ENCODE data around the gene NDUFS5. TPM values are rescaled to one million over a fixed set of nuclear protein-coding genes. Genes with fewer than 3 reads are reported as not detected.
"Not testable (repeated sequence)": the region's sequence is repeated elsewhere in the genome, so short reads cannot be mapped to it uniquely, and the experiment has no call there.

The NDUFS5 gene
- total RNA-seq, 1 donor from 2014 or later: 162 TPM

GRCh38 chr1:39034114-39034654, 8.0 kb downstream of the NDUFS5 start:
- Mint-ChIP-seq H3K4me1 (peaks cover 32% of the 10 kb centered on the region), H3K4me3 (peak overlapping the region; percentile 79), H3K27ac (peak overlapping the region; percentile 76), H3K27me3 (no peaks in the 10 kb centered on the region), H3K36me3 (ENCODE audit: low read depth) (peaks cover 60% of the 10 kb centered on the region), H3K9me3 (no peaks in the 10 kb centered on the region)
- intact Hi-C loops (cut with micrococcal nuclease): no loop called here
- peak; percentile 69 for DNase-seq

DNA sequence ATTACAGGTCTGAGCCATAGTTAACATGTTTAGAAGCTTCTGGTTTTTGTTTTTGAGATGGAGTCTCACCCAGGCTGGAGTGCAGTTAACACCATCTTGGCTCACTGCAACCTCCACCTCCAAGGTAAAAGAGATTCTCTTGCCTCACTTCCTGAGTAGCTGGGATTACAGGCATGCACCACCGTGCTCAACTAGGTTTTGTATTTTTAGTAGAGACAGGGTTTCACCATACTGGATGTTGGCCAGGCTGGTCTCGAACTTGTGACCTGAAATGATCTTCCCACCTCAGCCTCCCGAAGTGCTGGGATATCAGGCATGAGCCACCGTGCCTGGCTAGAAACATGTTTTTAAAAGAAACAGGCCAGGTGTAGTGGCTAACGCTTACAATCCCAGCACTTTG, 10.5 kb downstream of the NDUFS5 start:
- Mint-ChIP-seq H3K27ac (no peak overlapping the region), H3K36me3 (ENCODE audit: low read depth) (peaks cover 50% of the 10 kb centered on the region), H3K4me1 (peaks cover 24% of the 10 kb centered on the region), H3K9me3 (no peaks in the 10 kb centered on the region), H3K4me3 (no peak overlapping the region), H3K27me3 (no peaks in the 10 kb centered on the region)
- intact Hi-C loops (cut with micrococcal nuclease): no loop called here
- no peak for DNase-seq

- no peak for DNase-seq
- H3K9me3 Mint-ChIP-seq: peaks cover 3% of the 10 kb centered on the region
- no peak overlapping the region for H3K4me3 Mint-ChIP-seq
- H3K27ac Mint-ChIP-seq: no peak overlapping the region
- intact Hi-C loops (cut with micrococcal nuclease): no loop called here
- H3K36me3 Mint-ChIP-seq (ENCODE audit: low read depth): peaks cover 27% of the 10 kb centered on the region
- H3K4me1 Mint-ChIP-seq: peaks cover 6% of the 10 kb centered on the region
- no peaks in the 10 kb centered on the region for H3K27me3 Mint-ChIP-seq
Measured at GRCh38 chr1:39043513-39043912, 17.4 kb downstream of the NDUFS5 start.

DNA sequence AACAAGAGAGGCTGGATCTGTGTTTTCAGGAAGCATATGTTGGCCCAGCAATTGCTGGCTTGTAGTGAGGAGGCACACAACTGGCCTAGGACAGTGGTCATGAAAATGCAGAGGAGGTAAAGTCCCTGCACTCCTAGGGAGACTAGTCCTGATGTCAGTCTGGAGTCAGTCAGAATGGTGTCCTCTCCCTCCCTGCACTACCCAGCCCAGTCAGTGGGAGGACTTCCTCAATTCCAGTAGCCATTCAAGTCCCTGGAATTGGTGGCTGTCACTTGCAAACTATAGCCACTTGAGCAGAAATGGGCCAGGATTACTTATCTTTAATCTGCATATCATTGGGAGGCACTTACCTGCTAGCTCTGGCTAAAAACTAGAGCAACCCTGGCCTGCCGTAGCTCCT, 18.6 kb downstream of the NDUFS5 start:
- peaks cover 23% of the 10 kb centered on the region for H3K36me3 Mint-ChIP-seq (ENCODE audit: low read depth)
- no peak overlapping the region for H3K27ac Mint-ChIP-seq
- H3K4me1 Mint-ChIP-seq: peaks cover 2% of the 10 kb centered on the region
- H3K9me3 Mint-ChIP-seq: peaks cover 3% of the 10 kb centered on the region
- DNase-seq: no peak
- intact Hi-C loops (cut with micrococcal nuclease): no loop called here
- no peak overlapping the region for H3K4me3 Mint-ChIP-seq
- H3K27me3 Mint-ChIP-seq: no peaks in the 10 kb centered on the region

DNA sequence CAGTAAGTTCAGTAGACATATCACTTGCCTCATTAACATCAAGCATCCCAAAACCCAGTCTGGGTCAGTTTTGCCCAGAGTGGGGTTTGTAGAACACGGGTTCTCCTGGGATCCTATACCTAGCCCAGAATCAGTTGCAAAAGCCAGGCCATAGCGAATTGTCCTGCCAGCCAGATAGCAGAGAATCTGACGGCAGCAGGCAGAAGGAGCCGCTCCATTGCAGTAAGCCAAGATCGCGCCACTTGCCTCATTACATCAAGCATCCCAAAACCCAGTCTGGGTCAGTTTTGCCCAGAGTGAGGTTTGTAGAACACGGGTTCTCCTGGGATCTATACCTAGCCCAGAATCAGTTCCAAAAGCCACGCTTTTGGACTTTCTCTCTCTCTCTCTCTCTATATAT, 19.1 kb downstream of the NDUFS5 start:
- no peak overlapping the region for H3K27ac Mint-ChIP-seq
- peaks cover 3% of the 10 kb centered on the region for H3K9me3 Mint-ChIP-seq
- intact Hi-C loops (cut with micrococcal nuclease): no loop called here
- H3K4me1 Mint-ChIP-seq: peaks cover 2% of the 10 kb centered on the region
- no peak for DNase-seq
- no peaks in the 10 kb centered on the region for H3K27me3 Mint-ChIP-seq
- no peak overlapping the region for H3K4me3 Mint-ChIP-seq
- peaks cover 24% of the 10 kb centered on the region for H3K36me3 Mint-ChIP-seq (ENCODE audit: low read depth)

- intact Hi-C loops (cut with micrococcal nuclease): no loop called here
- Mint-ChIP-seq H3K4me3 (no peak overlapping the region), H3K27ac (no peak overlapping the region), H3K27me3 (no peaks in the 10 kb centered on the region), H3K36me3 (ENCODE audit: low read depth) (peaks cover 21% of the 10 kb centered on the region), H3K9me3 (peaks cover 3% of the 10 kb centered on the region), H3K4me1 (peaks cover 6% of the 10 kb centered on the region)
- DNase-seq: no peak
Measured at GRCh38 chr1:39046613-39047210, 20.6 kb downstream of the NDUFS5 start.

GRCh38 chr1:39047374-39048229, 21.5 kb downstream of the NDUFS5 start:
- Mint-ChIP-seq H3K4me3 (no peak overlapping the region), H3K27ac (no peak overlapping the region), H3K9me3 (peaks cover 2% of the 10 kb centered on the region), H3K36me3 (ENCODE audit: low read depth) (peaks cover 18% of the 10 kb centered on the region), H3K27me3 (no peaks in the 10 kb centered on the region), H3K4me1 (peaks cover 6% of the 10 kb centered on the region)
- DNase-seq: no peak
- intact Hi-C loops (cut with micrococcal nuclease): no loop called here

DNA sequence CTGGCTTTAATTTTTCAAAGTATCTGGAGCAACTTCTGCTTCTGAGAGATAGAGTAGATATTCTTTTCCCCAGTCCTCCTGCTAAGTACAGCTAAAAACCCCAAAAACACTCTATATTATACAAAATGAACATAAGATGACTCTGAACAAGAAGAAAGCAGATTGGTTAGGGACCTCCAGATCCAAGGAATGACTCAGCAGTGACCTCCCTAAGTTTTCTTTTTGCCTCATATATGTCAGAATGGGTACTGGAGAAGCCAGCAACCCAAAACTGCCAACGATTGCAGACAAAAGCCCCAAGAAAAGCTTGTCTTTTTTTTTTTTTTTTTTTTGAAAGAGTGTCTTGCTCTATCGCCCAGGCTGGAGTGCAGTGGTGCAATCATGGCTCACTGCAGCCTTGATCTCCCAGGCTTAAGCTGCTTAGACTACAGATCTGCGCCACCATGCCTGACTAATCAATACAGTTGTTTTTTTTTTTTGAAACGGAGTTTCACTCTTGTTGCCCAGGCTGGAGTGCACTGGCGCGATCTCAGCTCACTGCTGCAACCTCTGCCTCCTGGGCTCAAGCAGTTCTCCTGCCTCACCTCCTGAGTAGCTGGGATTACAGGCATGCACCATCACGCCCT, 22.7 kb downstream of the NDUFS5 start:
- intact Hi-C loops (cut with micrococcal nuclease): no loop called here
- no peak for DNase-seq
- H3K27ac Mint-ChIP-seq: no peak overlapping the region
- no peak overlapping the region for H3K4me3 Mint-ChIP-seq
- no peaks in the 10 kb centered on the region for H3K27me3 Mint-ChIP-seq
- peaks cover 4% of the 10 kb centered on the region for H3K4me1 Mint-ChIP-seq
- no peaks in the 10 kb centered on the region for H3K9me3 Mint-ChIP-seq
- H3K36me3 Mint-ChIP-seq (ENCODE audit: low read depth): peaks cover 9% of the 10 kb centered on the region

- peaks cover 4% of the 10 kb centered on the region for H3K4me1 Mint-ChIP-seq
- DNase-seq: no peak
- intact Hi-C loops (cut with micrococcal nuclease): no loop called here
- no peak overlapping the region for H3K27ac Mint-ChIP-seq
- no peaks in the 10 kb centered on the region for H3K27me3 Mint-ChIP-seq
- no peaks in the 10 kb centered on the region for H3K9me3 Mint-ChIP-seq
- peaks cover 6% of the 10 kb centered on the region for H3K36me3 Mint-ChIP-seq (ENCODE audit: low read depth)
- H3K4me3 Mint-ChIP-seq: no peak overlapping the region
Measured at GRCh38 chr1:39050001-39050400, 23.9 kb downstream of the NDUFS5 start.

GRCh38 chr1:39051193-39051850, 25.2 kb downstream of the NDUFS5 start:
- H3K4me1 Mint-ChIP-seq; H3K27me3 Mint-ChIP-seq; DNase-seq; H3K36me3 Mint-ChIP-seq (ENCODE audit: low read depth); H3K4me3 Mint-ChIP-seq; intact Hi-C loops (cut with micrococcal nuclease); H3K9me3 Mint-ChIP-seq; H3K27ac Mint-ChIP-seq: not testable (repeated sequence)

- no peak overlapping the region for H3K4me3 Mint-ChIP-seq
Measured at GRCh38 chr1:39051956-39052355, 25.8 kb downstream of the NDUFS5 start.

DNA sequence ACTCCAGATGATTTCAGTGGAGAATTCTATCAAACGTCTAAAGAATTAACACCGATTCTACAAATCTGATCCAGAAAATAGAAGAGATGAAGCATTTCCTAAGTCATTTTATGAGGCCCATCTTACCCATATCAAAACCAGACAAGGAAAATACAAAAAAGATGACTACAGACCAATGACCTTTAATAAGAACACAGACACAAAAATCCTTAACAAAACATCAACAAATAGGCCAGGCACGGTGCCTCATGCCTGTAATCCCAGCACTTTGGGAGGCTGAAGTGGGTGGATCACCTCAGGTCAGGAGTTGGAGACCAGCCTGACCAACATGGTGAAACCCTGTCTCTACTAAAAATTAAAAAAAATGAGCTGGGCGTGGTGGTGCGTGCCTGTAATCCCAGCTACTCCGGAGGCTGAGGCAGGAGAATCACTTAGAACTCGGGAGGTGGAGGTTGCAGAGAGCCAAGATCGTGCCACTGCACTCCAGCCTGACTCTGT, 29.1 kb downstream of the NDUFS5 start:
- H3K4me3 Mint-ChIP-seq; H3K27ac Mint-ChIP-seq; H3K9me3 Mint-ChIP-seq; H3K27me3 Mint-ChIP-seq; H3K36me3 Mint-ChIP-seq (ENCODE audit: low read depth); H3K4me1 Mint-ChIP-seq; intact Hi-C loops (cut with micrococcal nuclease); DNase-seq: not testable (repeated sequence)

More at GRCh38 chr1:39051956-39052355, 25.8 kb downstream of the NDUFS5 start:
- DNase-seq: no peak
- Mint-ChIP-seq H3K27me3 (no peaks in the 10 kb centered on the region), H3K9me3 (no peaks in the 10 kb centered on the region), H3K4me1 (peaks cover 4% of the 10 kb centered on the region), H3K27ac (no peak overlapping the region), H3K36me3 (ENCODE audit: low read depth) (peaks cover 6% of the 10 kb centered on the region)
- intact Hi-C loops (cut with micrococcal nuclease): no loop called here

- H3K27ac Mint-ChIP-seq; H3K4me3 Mint-ChIP-seq; DNase-seq; H3K9me3 Mint-ChIP-seq; H3K4me1 Mint-ChIP-seq; intact Hi-C loops (cut with micrococcal nuclease); H3K36me3 Mint-ChIP-seq (ENCODE audit: low read depth); H3K27me3 Mint-ChIP-seq: not testable (repeated sequence)
Measured at GRCh38 chr1:39061516-39061915, 35.4 kb downstream of the NDUFS5 start.

All from activated CD4-positive, alpha-beta T cell treated with anti-CD3 and anti-CD28 coated beads, Interleukin-2, amount 10 ng/mL, durations not matched to agents 24 days and 14 days (primary cell).